Activated naive CD8-positive, alpha-beta T cell treated with anti-CD3 and anti-CD28 coated beads, Interleukin-2, amount 50 U/mL, for 16 hours (primary cell): ENCODE data around the gene GNAS.

Experiments
- DNase-seq: peaks from one replicate; pipeline ENCODE4 v3.0.0-alpha.2; 2020; ENCODE audit warnings: low read depth, low spot score

GNAS gene

DNA sequence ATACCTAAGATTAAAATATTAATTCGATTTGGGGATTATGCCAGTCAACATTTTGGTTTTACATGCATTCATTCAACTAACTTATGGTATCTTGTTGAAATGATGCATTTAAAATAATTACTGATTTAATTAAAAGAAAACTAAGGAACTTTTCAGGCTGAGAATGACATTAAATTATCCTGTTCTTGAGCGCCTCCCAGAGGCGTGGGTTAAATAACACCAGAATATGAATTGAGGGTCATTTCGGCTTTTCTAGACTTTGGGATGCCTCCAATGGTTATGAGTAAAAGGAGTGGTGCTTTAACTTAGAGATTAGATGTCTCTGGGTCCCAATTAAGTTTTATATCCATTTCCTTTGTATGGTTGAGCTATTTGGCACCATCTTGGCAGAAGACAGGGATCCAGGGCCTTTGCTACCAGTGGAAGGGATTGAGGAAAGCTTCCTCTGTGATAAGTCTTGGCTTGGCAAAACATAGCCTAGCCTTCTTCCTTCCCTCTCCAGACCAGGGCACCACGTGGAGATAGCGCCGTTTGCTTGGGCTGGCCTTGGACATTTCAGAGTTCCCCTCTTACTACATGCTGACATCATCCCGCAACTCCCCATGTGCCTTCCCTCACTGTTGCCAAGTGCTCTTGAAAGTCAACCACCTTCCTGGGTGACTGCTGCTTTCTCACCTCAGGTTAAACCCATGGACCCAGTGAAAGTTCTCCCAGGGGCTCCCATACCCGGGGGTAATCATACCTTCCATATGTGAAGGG, 28.7 kb downstream of the GNAS start:
- no peak for DNase-seq

GRCh38 chr20:58882704-58883089, 30.2 kb downstream of the GNAS start:
- DNase-seq: no peak

DNA sequence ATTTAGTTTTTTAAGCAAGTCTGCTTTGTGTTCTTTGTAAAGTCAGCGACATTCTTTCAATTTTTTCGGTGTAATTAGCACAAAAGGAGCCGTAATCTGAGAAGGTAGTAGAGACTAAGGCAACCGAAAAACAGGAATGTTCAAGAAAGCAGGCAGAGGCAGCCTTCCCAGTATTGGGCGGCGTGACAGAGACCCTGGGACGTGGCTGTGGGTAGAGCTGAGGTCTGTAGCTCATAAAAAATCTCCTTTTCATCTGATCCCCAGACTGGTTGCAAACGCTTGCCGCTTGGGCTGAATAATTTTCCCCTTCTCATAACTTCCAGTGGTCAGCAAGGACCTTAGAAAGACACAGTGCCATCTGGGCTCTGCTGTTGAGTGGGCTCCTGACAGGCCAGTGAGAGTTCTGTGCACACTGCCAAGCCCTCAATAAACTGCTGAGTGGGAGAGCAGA, 30.8 kb downstream of the GNAS start:
- no peak for DNase-seq

- no peak for DNase-seq
Observed at GRCh38 chr20:58884966-58885365, 32.5 kb downstream of the GNAS start.

GRCh38 chr20:58886546-58886945, 34.0 kb downstream of the GNAS start:
- DNase-seq: no peak

DNA sequence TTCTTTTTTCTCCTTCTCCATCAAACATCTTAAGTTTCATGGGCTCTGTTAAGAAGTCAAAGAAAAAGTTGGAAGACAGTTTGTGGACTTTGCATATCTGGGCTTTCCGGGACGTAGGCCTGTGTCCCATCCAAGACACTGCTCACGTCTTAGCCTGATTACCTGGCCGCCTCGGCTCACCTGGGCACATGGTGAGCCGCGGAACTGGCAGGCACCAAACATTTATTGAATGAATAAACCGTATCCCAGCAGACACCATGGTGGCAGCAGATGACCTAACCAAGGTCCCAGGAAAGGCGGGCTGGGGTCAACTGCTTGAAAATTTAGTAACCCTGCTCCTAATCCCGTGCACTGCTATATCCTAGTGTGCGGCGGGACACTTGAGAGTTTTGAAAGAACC, 35.6 kb downstream of the GNAS start:
- no peak for DNase-seq

DNA sequence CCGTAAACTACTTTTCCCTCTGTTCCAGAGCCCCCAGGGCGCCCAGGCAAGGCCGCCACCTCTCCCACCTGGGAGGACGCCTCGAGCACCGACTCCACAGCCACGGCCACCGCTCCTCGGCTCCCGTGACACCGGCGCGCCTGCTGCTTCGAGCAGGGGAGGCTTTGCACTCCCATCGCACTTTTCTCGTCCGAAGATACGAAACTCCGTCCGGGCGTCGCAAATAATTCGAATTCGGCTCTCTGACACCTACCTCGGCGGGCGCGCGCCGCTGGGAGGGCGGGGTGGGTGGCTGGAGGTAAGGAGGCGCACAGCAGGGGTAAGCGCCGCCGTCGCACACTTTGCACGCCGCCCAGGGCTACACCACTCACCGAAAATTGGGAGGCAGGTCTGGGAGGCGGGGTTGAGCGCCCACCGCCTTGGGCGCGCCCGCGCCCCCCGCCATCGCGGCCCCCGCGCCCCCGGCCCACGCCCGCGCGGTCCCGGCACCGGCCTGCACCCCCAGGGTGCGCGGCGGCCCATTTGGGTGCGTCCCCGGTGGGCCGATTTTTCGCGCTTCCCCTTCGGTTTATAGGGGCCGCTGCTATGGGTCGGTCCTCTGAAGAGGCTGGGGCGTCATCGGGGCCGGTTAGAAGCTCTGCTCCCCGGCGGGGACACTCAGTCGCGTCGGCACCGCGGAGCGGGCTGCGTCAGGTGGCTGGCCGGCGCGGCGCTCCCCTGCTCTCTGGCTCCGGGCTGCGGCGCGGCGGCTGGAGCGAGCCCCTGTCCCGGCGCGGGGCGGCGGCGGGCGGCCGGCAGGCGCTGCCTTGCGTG, 36.2 kb downstream of the GNAS start:
- DNase-seq: peak; percentile 60

- no peak for DNase-seq
Observed at GRCh38 chr20:58889334-58889760, 36.8 kb downstream of the GNAS start.

- peak; percentile 7 for DNase-seq
Observed at GRCh38 chr20:58889798-58890517, 37.4 kb downstream of the GNAS start.

- peak; percentile 64 for DNase-seq
Observed at GRCh38 chr20:58890518-58891085, 38.1 kb downstream of the GNAS start.

DNA sequence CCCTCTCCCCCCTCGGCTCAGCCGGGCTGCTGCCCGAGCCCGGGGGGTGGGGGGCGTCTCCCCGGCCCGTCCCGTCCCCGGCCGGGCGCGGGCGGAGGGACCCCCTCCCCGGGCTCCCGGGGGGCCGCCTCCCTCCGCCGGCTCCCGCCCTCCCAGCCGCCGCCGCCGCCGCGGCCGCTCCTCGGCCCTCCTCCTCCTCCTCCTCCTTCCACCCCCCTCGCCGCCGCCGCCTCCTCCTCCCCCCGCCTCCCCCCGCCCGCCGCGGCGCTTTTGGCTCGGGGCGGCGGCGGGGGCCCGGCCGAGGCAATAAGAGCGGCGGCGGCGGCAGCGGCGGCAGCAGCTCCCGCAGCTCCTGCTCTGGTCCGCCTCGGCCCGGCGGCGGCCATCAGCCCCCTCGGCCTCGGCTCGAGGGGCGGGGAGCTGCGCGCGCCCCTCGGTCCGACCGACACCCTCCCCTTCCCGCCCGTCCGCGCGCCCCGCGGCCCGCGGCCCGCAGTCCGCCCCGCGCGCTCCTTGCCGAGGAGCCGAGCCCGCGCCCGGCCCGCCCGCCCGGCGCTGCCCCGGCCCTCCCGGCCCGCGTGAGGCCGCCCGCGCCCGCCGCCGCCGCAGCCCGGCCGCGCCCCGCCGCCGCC, 38.7 kb downstream of the GNAS start:
- no peak for DNase-seq

DNA sequence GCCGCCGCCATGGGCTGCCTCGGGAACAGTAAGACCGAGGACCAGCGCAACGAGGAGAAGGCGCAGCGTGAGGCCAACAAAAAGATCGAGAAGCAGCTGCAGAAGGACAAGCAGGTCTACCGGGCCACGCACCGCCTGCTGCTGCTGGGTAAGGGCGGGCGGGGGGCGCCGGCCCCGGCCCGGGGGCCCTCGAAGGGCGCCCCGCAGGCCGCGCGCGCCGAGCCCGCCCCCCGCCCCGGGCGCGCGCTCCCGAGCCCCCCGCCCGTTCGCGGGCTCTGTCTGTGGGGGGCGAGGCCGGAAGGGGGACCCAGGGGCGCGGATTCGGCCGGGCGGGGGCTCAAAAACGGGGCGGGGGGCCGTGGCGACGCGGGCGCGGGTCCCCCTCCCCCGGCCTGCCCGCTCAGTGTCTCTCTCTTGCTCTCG, 39.2 kb downstream of the GNAS start:
- DNase-seq: no peak

- peak; percentile 59 for DNase-seq
Observed at GRCh38 chr20:58892141-58892931, 39.8 kb downstream of the GNAS start.

- no peak for DNase-seq
Observed at GRCh38 chr20:58892932-58893224, 40.4 kb downstream of the GNAS start.

DNA sequence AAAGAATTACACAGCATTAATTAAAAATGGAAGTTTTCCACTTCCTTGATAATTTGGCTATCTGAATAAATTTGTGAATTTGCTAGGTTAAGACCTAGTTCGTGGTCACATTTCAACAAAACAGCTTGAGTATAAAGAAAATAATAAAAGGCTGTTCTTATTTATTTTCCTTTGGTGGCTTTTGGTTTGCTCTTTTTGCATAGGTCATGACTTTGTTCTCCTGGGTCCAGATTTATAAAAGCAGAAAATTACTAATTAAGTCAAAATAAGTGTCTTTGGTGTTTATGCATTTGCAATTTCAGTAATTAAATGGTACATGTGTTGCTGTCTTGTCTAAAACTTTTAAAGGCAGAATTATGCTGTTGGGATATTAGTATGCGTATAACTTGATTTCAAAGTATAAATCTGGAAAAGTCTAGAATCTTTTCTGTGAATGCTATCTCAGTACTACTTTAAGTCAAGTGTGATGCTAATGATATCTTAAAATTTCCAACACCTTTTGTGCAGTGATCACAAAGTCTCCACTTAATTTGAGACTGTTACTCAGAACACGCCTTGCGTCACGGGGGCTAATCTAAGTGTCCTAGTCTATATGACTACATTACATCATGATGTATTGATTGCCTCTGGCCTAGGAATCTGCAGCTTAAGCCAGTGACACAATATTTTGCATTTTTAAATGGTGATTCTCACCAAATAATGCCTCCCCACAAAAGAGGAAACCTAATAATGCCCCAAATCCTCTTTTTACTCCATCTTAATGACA, 41.0 kb downstream of the GNAS start:
- no peak for DNase-seq

DNA sequence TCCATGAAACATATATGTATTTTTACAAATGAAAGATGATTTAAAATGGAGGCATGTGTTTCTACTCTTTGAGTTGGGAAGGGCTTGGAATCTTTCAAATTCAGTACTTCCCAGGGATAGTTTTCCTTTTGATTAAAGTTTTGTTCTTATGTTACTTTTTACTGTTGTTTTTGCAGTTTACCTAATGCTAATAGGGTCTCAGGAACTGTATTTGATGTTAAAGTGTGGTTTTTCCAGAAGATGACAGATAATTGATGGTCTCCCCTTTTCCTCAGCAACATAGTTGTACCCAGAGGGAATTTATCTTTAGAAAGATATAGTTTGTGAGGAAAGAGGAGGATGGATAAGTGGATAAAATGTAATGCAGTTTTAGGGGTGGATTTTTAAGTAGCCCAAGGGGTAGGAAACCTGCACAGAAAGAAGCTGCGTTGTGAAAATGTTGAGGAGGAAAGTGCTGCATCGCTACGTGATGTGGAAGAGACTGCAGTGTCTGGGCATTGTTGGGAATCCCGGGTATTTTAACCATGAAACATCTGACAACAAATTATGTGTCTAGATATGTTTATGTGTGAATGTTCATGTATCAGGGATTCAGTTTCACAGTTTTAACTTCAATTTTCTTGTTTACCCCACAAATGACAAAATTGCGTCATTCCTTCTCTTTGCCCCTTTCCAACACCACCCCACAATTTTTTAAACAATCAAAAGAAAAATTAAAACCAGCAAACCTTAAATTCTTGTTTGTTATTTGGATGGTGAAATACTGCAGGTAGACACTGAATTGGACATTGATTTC, 42.3 kb downstream of the GNAS start:
- DNase-seq: no peak

- DNase-seq: no peak
Observed at GRCh38 chr20:58895448-58896180, 43.1 kb downstream of the GNAS start.

GRCh38 chr20:58896820-58897219, 44.3 kb downstream of the GNAS start:
- DNase-seq: no peak

GRCh38 chr20:58897488-58897887, 45.0 kb downstream of the GNAS start:
- DNase-seq: no peak
